PFSK-1 (cell line): Measurements from ENCODE around the gene IL17F.

Experiments
- POLR2AphosphoS5 ChIP-seq: IDR thresholded peaks from 2 replicates; pipeline ENCODE4 v1.6.1; 2012; ENCODE audit warnings: low read depth, mild to moderate bottlenecking, control low read depth, low read length, moderate library complexity
- TAF1 ChIP-seq: IDR thresholded peaks from 2 replicates; pipeline ENCODE4 v1.6.1; 2012; ENCODE audit warnings: low read length, control low read depth, borderline replicate concordance; ENCODE audit not compliant: insufficient read depth
- TF ChIP-seq, protein P1 (sequence below), 2 experiments: IDR thresholded peaks; 2 replicates each; pipeline versions ENCODE4 v1.6.1 to v1.8.0; 2011 to 2012; ENCODE audit warnings: low read depth in 2 of 2, low read length in 2 of 2, control low read depth in 1 of 2, inconsistent platforms in 1 of 2, mild to moderate bottlenecking in 1 of 2, moderate library complexity in 1 of 2; ENCODE audit not compliant: insufficient read depth in 1 of 2

GRCh38 chr6:52284460-52285176, 40.3 kb upstream of the IL17F start, which contains the start of gene MCM3:
- peak; percentile 83 for TF ChIP-seq POLR2AphosphoS5
- TF ChIP-seq TAF1, result peak; percentile 69
- TF ChIP-seq, protein P1, sequence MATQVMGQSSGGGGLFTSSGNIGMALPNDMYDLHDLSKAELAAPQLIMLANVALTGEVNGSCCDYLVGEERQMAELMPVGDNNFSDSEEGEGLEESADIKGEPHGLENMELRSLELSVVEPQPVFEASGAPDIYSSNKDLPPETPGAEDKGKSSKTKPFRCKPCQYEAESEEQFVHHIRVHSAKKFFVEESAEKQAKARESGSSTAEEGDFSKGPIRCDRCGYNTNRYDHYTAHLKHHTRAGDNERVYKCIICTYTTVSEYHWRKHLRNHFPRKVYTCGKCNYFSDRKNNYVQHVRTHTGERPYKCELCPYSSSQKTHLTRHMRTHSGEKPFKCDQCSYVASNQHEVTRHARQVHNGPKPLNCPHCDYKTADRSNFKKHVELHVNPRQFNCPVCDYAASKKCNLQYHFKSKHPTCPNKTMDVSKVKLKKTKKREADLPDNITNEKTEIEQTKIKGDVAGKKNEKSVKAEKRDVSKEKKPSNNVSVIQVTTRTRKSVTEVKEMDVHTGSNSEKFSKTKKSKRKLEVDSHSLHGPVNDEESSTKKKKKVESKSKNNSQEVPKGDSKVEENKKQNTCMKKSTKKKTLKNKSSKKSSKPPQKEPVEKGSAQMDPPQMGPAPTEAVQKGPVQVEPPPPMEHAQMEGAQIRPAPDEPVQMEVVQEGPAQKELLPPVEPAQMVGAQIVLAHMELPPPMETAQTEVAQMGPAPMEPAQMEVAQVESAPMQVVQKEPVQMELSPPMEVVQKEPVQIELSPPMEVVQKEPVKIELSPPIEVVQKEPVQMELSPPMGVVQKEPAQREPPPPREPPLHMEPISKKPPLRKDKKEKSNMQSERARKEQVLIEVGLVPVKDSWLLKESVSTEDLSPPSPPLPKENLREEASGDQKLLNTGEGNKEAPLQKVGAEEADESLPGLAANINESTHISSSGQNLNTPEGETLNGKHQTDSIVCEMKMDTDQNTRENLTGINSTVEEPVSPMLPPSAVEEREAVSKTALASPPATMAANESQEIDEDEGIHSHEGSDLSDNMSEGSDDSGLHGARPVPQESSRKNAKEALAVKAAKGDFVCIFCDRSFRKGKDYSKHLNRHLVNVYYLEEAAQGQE (IDR thresholded peaks at IDR 0.05; ENCODE audit: insufficient read depth in 1 of 2, low read depth in 2 of 2, low read length in 2 of 2), result no peak
